ENCODE data around the gene MIER2.

Gene MIER2

DNA sequence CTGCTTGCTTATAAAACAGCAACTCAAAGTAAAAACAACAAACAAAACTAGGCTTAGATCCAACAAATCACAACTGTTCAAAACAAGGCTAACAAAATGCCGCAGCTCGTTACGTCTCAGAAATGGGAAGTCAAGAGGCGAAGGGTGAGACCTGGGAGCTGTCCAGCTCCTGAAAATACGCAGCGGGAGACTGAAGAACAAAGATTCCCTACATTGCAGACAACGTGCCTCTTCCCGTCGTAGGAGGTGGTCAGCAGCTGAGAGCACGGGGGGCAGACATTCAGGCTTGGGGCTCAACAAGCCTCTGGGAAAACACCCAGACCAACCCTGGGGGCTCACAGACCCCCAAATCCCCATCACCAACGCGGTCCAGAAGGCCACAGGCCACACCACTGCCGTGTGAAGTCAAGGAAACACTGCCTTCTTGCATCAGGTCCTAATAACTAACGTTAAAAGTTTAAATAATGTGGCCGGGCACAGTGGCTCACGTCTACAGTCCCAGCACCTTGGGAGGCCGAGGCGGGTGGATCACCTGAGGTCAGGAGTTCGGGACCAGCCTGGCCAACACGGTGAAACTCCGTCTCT lies 66.9 kb downstream of the MIER2 start:
- peaks cover 6% of the 10 kb centered on the region for H3K27me3 ChIP-seq (ENCODE audit: insufficient read depth, poor library complexity, severe bottlenecking)
- TF ChIP-seq SPI1 (IDR thresholded peaks at IDR 0.05; ENCODE audit: borderline replicate concordance, low read depth) (peak; percentile 70), REST (IDR thresholded peaks at IDR 0.05; ENCODE audit: insufficient replicate concordance, low read depth) (peak; percentile 98), GABPA (IDR thresholded peaks at IDR 0.05; ENCODE audit: low read depth) (no peak), POLR2AphosphoS5 (IDR thresholded peaks at IDR 0.05; ENCODE audit: low read depth) (no peak)
- TF ChIP-seq, protein P1, sequence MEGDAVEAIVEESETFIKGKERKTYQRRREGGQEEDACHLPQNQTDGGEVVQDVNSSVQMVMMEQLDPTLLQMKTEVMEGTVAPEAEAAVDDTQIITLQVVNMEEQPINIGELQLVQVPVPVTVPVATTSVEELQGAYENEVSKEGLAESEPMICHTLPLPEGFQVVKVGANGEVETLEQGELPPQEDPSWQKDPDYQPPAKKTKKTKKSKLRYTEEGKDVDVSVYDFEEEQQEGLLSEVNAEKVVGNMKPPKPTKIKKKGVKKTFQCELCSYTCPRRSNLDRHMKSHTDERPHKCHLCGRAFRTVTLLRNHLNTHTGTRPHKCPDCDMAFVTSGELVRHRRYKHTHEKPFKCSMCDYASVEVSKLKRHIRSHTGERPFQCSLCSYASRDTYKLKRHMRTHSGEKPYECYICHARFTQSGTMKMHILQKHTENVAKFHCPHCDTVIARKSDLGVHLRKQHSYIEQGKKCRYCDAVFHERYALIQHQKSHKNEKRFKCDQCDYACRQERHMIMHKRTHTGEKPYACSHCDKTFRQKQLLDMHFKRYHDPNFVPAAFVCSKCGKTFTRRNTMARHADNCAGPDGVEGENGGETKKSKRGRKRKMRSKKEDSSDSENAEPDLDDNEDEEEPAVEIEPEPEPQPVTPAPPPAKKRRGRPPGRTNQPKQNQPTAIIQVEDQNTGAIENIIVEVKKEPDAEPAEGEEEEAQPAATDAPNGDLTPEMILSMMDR (IDR thresholded peaks at IDR 0.05; ENCODE audit: insufficient read depth, low read length) = no peak
- no peak overlapping the region for H3K27ac ChIP-seq (replicated peaks)
- DNase-seq (ENCODE audit: low read depth in 1 of 2, low spot score in 1 of 2) = peak in 1 of 2 experiments; percentile 23
- H3K4me3 ChIP-seq (replicated peaks; ENCODE audit: insufficient read depth, low read length) = no peak overlapping the region

- H3K27ac ChIP-seq (replicated peaks) = no peak overlapping the region
- DNase-seq (ENCODE audit: low read depth in 1 of 2, low spot score in 1 of 2) = no peak
- TF ChIP-seq GABPA (IDR thresholded peaks at IDR 0.05; ENCODE audit: low read depth) = no peak
- TF ChIP-seq SPI1 (IDR thresholded peaks at IDR 0.05; ENCODE audit: borderline replicate concordance, low read depth) = no peak
- TF ChIP-seq POLR2AphosphoS5 (IDR thresholded peaks at IDR 0.05; ENCODE audit: low read depth) = no peak
- TF ChIP-seq REST (IDR thresholded peaks at IDR 0.05; ENCODE audit: insufficient replicate concordance, low read depth) = no peak
- TF ChIP-seq, protein P1 (IDR thresholded peaks at IDR 0.05; ENCODE audit: insufficient read depth, low read length) = no peak
- no peak overlapping the region for H3K4me3 ChIP-seq (replicated peaks; ENCODE audit: insufficient read depth, low read length)
- H3K27me3 ChIP-seq (ENCODE audit: insufficient read depth, poor library complexity, severe bottlenecking) = peaks cover 6% of the 10 kb centered on the region
Observed at GRCh38 chr19:277131-277530, 67.5 kb downstream of the MIER2 start.

GRCh38 chr19:275958-276646 lies 68.5 kb downstream of the MIER2 start:
- TF ChIP-seq GABPA (IDR thresholded peaks at IDR 0.05; ENCODE audit: low read depth) (no peak), POLR2AphosphoS5 (IDR thresholded peaks at IDR 0.05; ENCODE audit: low read depth) (no peak), REST (IDR thresholded peaks at IDR 0.05; ENCODE audit: insufficient replicate concordance, low read depth) (no peak), SPI1 (IDR thresholded peaks at IDR 0.05; ENCODE audit: borderline replicate concordance, low read depth) (no peak)
- TF ChIP-seq, protein P1 (IDR thresholded peaks at IDR 0.05; ENCODE audit: insufficient read depth, low read length) = no peak
- Histone ChIP-seq H3K4me3 (replicated peaks; ENCODE audit: insufficient read depth, low read length) (no peak overlapping the region), H3K27me3 (ENCODE audit: insufficient read depth, poor library complexity, severe bottlenecking) (peaks cover 6% of the 10 kb centered on the region), H3K27ac (replicated peaks) (no peak overlapping the region)
- no peak for DNase-seq (ENCODE audit: low read depth in 1 of 2, low spot score in 1 of 2)
